Activated CD8-positive, alpha-beta memory T cell treated with anti-CD3 and anti-CD28 coated beads for 24 hours (primary cell): ENCODE data around the gene ZNF680.
"Not testable (repeated sequence)": the region's sequence is repeated elsewhere in the genome, so short reads cannot be mapped to it uniquely, and the experiment has no call there.

Source experiments
- DNase-seq: peaks from one replicate; pipeline ENCODE4 v3.0.0-alpha.2; 2020

The ZNF680 gene

GRCh38 chr7:64562626-64563278, at the start of gene ZNF680:
Gene ZNF680, minus strand, starts transcription at chr7:64563071. Its CDS starts 117 bp downstream, at chr7:64562954.
- peak; percentile 90 for DNase-seq

- DNase-seq = no peak
Observed at GRCh38 chr7:64612452-64612851, 49.6 kb upstream of the ZNF680 start.

GRCh38 chr7:64611717-64612116, 48.8 kb upstream of the ZNF680 start:
- DNase-seq = no peak

DNA sequence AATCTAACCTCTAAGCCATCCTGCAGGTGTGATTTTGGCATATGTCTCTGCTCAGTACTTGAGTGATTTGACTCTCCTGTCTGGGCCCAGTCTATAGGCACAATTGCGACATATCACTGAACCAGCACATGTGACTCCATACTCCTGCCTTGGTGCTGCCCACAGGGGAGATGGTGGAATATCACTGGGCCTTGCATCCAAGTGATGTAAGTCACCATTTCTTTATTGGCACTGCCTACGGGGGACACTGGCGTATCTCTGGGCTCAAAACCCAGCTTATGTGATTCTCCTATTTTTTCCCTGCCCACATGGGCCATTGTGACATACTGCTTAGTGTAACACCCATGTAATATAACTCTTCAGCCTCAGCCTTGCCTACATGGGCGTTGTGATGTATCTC, 48.1 kb upstream of the ZNF680 start:
- DNase-seq = no peak

GRCh38 chr7:64608116-64608910, 45.4 kb upstream of the ZNF680 start:
- DNase-seq = no peak

- DNase-seq = no peak
Observed at GRCh38 chr7:64606385-64606784, 43.5 kb upstream of the ZNF680 start.

GRCh38 chr7:64603271-64603670, 40.4 kb upstream of the ZNF680 start:
- no peak for DNase-seq

DNA sequence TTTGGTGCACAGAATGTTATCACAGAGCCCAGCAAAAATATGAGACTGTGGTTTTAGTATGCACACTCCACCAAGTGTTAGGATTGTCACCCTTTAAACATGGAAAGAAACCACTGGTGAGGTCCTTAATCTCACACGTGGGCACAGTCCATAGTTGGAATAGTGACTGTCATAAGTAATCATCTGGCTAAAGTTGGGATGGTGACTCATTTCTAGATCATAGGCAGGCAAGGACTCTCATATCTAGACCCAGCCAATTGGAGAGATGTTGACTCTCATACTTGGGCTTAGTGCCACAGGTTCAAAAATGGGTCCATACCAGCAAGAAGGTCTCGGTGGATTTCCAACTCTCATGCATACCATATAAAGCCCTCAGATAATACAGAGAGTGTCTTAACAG, 39.6 kb upstream of the ZNF680 start:
- DNase-seq = no peak

- no peak for DNase-seq
Observed at GRCh38 chr7:64602086-64602485, 39.2 kb upstream of the ZNF680 start.

- DNase-seq = no peak
Observed at GRCh38 chr7:64599359-64599758, 36.5 kb upstream of the ZNF680 start.

GRCh38 chr7:64590971-64591370, 28.1 kb upstream of the ZNF680 start:
- no peak for DNase-seq

DNA sequence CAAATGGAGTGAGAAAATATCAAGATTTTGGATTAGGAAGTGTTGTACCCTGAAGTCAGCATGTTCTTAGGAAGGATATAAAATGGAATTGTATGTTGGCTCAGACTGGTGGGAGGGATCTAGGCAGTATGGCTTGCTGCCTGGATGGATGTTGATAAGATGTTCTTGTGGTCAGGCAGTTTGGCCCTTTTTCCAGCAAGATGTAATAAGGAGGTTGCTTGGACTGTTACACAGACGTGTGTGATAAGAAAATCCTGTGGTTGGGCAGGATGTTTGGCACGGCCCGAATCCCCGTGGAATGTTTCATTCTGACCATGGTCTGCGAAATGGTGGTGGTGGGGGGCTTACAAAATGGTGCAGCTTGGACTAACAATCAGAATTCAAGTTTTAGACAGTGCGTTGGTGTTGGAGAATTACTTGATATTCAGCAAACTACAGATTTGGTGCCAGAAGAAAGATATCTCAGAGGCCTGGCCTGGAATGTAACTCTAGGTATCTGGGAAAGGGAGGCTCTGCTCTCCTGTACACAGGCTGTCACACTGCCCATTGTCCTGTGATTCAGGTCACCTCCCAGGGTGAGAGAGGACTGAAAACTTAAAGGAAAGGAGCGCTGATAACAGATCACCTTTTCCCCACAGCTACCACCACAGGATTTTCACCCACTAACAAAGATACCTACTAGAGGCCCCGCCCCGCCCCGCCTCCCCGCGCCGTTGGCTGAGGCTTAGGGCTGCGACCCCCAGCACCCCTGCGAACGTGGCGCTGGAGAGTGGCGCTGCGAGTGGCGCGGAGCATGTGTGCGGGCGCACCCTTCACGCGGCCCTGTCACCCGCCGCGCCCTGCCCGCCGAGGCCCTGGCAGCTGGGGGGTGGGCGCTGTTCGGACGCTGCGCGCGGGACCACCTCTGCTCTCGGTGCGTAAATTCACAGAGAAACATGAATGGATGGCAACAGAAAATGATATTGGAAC, 19.3 kb upstream of the ZNF680 start:
- DNase-seq = no peak

- no peak for DNase-seq
Observed at GRCh38 chr7:64581391-64581790, 18.5 kb upstream of the ZNF680 start.

DNA sequence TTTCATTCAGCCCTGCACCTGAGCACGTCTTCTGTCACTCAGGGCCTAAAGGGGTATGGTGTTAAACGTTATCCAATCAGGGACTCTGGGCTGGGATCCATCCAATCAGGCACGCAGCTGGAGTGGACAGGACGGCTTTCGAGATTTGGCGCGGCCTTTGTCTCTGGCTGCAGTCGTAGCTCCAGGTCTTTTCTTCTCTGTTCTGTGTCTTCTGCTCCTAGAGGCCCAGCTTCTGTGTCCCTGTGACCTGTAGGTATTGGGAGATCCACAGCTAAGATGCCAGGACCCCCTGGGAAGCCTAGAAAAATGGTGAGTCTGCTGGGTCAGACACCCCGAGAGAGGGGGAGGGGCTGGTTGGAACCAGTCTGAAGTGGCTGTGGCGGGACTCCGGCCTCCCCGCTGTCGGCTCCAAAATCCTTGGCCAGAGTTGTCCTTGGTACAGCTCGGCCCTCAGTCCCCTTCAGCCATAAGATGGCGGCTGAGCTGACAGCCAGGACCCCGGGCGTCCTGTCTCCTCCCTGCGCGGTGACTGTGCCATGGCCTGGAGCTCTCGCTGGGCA, 11.7 kb upstream of the ZNF680 start:
- no peak for DNase-seq

GRCh38 chr7:64570284-64570605, 7.4 kb upstream of the ZNF680 start:
- DNase-seq = not testable (repeated sequence)

DNA sequence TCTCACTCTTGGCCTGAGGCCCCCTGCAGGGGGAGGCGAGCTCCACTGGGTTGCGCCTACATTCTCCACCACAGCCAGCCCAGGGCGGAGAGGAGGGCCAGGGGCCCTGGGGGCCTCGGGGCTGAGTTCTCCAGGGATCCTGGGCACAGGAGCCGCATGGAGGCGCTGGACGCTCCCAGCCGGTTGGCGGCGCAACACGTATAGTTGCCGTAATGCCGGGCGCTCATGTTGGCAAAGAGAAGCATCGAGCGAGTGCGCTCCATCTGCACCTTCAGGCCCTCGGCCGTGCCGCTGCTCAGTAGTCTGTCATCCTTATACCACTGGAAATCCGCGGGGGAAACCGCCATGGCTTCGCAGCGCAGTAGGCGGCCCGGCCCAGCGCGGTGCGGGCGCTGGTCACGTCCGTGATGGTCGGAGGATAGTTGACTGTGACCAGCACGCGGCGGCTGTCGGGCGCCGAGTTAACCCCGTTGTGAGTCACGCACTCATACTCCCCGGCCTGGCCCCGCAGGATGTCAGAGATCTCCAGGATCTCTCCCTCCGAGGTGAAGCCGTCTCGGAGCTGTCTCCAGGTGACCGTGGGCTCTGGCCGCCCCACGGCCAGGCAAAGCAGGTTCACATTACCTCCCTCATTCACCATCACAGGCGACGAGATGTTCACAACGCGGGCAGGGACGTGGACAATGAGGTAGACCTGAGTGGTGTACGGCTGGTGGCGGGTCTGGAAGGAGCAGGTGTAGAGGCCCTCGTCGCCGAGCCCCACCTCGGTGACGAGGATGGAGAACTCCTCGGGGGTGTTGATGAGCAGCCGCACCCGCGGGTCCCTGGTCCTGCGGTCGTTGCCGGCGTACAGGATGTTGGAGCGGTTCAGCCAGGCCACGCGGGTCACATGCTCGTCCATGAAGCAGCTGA, 6.8 kb upstream of the ZNF680 start:
- peak; percentile 78 for DNase-seq

DNA sequence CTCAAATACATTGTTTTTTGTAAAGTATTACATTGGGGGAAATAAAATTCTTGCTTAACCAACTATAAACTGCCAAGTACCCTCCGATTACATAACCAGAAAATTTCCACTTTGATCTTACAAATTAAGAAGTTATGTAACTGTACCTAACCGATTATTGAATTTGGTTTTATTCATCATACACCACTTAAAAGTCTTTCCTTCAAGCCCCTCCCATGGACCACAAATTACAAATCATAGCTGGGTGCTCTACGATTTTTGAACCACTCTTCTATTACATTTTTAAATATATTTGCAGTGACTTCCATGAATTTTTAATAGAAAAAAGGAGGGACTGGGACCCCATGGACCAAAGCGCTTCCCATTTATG, 630 bp downstream of the ZNF680 start:
- no peak for DNase-seq

DNA sequence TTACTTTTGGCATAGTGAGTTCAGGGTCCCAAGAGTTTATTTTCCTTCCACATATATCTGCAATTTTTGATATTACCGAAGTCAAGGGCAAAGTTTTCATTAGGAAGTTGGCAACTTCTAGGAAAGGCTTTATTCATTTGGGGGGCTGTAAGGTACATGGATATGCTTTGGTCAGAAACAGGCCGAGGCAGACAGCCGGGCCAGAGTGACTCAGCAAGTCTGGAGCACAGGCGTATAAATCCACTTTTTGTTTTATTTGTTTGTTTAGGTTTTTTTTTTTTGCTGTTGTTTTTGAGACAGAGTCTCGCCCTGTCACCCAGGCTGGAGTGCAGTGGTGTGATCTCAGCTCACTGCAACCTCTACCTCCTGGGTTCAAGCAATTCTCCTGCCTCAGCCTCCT, 3.7 kb downstream of the ZNF680 start:
- no peak for DNase-seq

- DNase-seq = no peak
Observed at GRCh38 chr7:64558781-64559180, 4.1 kb downstream of the ZNF680 start.

DNA sequence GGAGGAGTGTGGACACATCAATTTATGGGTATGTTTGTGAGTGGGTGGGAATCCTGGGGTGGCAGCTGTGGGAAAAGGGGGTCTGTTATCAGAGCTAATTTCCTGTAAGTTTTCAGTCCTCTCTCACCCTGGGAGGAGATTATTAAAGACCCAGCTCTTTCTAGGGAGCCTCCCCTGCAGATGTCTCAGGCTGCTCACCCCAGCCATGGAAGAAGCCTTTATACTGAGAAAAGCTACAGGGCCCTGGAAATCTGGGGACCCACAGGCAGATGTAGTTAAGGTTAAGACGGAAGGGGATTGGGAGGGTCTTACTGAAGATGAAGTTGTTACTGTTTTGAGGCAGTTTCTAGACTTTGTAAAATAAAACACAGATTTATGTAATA, 4.6 kb downstream of the ZNF680 start:
- DNase-seq = no peak

DNA sequence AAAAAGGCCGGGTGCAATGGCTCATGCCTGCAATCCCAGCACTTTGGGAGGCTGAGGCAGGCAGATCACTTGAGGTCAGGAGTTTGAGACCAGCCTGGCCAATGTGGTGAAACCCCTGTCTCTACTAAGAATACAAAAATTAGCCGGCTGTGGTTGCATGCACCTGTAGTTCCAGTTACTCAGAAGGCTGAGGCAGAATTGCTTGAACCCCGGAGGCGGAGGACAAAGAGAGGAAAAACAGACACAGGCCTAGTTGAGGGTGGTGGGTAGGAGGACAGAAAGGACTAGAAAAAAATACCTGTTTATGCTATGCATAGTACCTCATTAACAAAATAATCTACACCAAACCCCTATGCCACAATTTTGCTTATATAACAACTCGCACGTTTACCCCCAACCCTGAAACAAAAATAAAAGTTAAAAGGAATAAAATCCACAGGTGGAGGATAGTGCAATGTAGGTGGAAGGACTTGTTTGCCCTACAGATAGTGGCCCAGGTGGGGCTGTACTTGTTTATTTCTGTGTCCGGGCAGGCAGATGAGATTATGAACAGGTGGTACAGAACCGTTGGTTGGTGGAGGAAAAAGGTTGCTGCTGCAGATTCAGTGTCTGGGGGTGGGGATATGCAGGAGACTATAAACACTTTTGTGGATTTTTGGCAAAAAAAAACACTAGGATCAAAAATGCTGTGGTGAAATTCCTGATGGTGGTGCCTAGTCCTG, 5.1 kb downstream of the ZNF680 start:
- DNase-seq = no peak

DNA sequence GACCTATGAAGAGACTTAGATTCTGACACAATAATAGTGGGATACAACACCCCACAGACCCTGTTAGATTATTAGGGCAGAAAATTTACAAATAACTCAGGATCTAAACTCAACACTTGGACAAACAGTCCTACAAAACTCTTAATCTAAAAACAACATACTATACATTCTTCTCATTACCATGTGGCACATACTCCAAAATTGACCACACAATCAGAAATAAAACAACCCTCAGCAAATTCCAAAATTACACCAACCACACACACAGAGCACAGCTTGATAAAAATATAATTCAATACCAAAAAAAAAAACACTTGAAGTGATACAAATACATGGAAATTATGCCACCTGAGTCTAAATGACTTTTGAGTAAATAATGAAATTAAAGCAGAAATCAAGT, 7.8 kb downstream of the ZNF680 start:
- no peak for DNase-seq
